ENCODE results near the gene SEC61A1. TPM values are rescaled to one million over a fixed set of nuclear protein-coding genes. Genes with fewer than 3 reads are reported as not detected.
A peak's percentile ranks its signal among the peaks of the same experiment; 100 is the strongest.

SEC61A1 gene
- total RNA-seq: 100 to 1,000 TPM; 120 to 187 (median 151) TPM
- long read RNA-seq, transcript SEC61A1-201 (12 exons, 3,635 nt): major isoform, 7 of 18 reads
- long read RNA-seq, partial matches to known transcripts: 2 of 18 reads
- long read RNA-seq, other reads (novel, unspliced or antisense): 9 of 18 reads

- ATAC-seq: peak; percentile 89 to 96 (median 94)
- no CpG with 5 or more reads among the region's 90 CpGs for WGBS (ENCODE audit: insufficient coverage, low coverage, low lambda C conversion rate, missing lambda C conversion rate)
- Histone ChIP-seq H3K4me1 (peaks cover 0 to 42% (median 14%) of the 10 kb centered on the region in 4 donors), H3K27ac (peak within 1 kb of the TSS; percentile 75 to 90 (median 77)), H3K36me3 (peaks cover 0 to 25% (median 14%) of the 10 kb centered on the region in 4 donors), H3K27me3 (no peaks in the 10 kb centered on the region), H3K4me3 (peak within 1 kb of the TSS; percentile 88 to 99 (median 95)), H3K9me3 (no peaks in the 10 kb centered on the region)
- intact Hi-C loops (cut with DNase I): no loop called here
- TF ChIP-seq CTCF (IDR thresholded peaks at IDR 0.05) (peak in 1 of 4 donors; percentile 5), POLR2A (IDR thresholded peaks at IDR 0.05) (peak; percentile 92)
- DNase-seq: peak; percentile 96
These were observed at the start of gene SEC61A1 for GRCh38 chr3:128051837-128052594. Gene SEC61A1, plus strand, starts transcription at chr3:128052437. Its CDS starts 116 bp downstream, at chr3:128052553.

- peak; percentile 79 to 86 (median 84) for ATAC-seq
- intact Hi-C loops (cut with DNase I): no loop called here
These were observed 47.6 kb upstream of the SEC61A1 start for GRCh38 chr3:128004661-128005060.

DNA sequence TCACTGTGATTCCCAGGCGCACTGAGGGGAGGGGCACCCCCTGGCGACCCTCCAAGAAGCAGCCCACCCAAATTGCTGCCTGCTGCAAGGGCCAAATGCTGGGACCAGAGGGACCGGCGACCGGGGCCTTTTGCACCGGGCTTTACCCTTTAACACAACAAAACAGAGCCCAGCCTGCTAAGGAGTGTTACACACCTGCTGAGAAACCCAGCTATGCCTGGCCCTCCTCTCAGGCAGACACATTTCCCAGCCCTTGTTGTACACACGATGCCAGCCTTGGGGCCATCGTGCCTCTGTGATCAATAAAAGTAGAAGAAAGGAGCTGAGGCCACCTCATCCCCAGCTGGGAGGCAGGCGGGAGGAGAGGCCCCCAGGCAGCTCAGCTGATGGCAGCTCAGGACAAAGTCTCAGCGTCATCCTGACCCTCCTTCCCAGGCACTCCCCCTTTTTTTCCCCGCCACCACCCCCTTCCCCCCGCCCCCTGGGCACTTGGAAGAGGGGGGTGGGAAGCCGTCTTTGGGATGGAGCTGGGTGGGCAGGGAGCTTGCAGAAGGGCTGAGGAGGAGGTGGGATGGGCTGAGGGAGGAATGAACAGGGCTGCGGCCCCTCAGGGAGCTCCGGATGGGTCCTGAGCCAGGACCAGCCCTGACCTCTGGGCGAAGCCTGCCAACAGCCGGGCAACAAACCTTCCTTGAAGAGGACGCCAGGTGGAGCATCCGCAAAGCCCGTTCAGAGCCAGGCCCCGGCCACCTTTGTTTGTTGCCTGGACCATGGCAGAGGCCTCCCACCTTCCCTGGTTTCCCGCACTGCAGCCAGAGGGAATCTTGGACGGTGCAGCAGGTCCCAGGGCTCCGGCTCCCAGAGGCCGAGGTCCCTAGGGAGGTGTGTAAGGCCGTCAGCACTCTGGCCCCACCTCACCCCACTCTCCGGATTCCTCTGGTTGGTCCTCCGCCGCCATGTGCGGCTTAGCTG is 45.9 kb upstream of the SEC61A1 start:
- Histone ChIP-seq H3K4me1 (peaks cover 0 to 34% (median 15%) of the 10 kb centered on the region in 4 donors), H3K4me3 (no peak overlapping the region), H3K9me3 (no peaks in the 10 kb centered on the region), H3K27me3 (no peaks in the 10 kb centered on the region), H3K36me3 (no peaks in the 10 kb centered on the region), H3K27ac (no peak overlapping the region)
- TF ChIP-seq POLR2A (IDR thresholded peaks at IDR 0.05) (no peak), CTCF (IDR thresholded peaks at IDR 0.05) (no peak)
- intact Hi-C loops (cut with DNase I): no loop called here
- WGBS (ENCODE audit: insufficient coverage, low coverage, low lambda C conversion rate, missing lambda C conversion rate): 58% methylated on average over 13 of the region's 30 CpGs
- ATAC-seq (no peak), DNase-seq (no peak)

More at GRCh38 chr3:128004661-128005060, 47.6 kb upstream of the SEC61A1 start:
- DNase-seq: peak; percentile 58 to 76 (median 71)
- H3K4me3 ChIP-seq: no peak overlapping the region
- H3K27me3 ChIP-seq: no peaks in the 10 kb centered on the region
- no peaks in the 10 kb centered on the region for H3K36me3 ChIP-seq
- TF ChIP-seq POLR2A (IDR thresholded peaks at IDR 0.05) (no peak), CTCF (IDR thresholded peaks at IDR 0.05) (no peak)
- H3K4me1 ChIP-seq: peaks cover 0 to 29% (median 10%) of the 10 kb centered on the region in 4 donors
- 31% methylated on average over 3 of the region's 8 CpGs for WGBS (ENCODE audit: insufficient coverage, low coverage, low lambda C conversion rate, missing lambda C conversion rate)
- no peak overlapping the region for H3K27ac ChIP-seq
- no peaks in the 10 kb centered on the region for H3K9me3 ChIP-seq

- no peak for TF ChIP-seq POLR2A (IDR thresholded peaks at IDR 0.05)
- no peak for TF ChIP-seq CTCF (IDR thresholded peaks at IDR 0.05)
- ATAC-seq: no peak
- DNase-seq: no peak
- intact Hi-C loops (cut with DNase I): no loop called here
- WGBS (ENCODE audit: insufficient coverage, low coverage, low lambda C conversion rate, missing lambda C conversion rate): 59% methylated on average over 10 of the region's 11 CpGs
- H3K27ac ChIP-seq: no peak overlapping the region
- H3K9me3 ChIP-seq: no peaks in the 10 kb centered on the region
- no peaks in the 10 kb centered on the region for H3K27me3 ChIP-seq
- no peak overlapping the region for H3K4me3 ChIP-seq
- peaks cover 0 to 34% (median 16%) of the 10 kb centered on the region in 4 donors for H3K4me1 ChIP-seq
- H3K36me3 ChIP-seq: no peaks in the 10 kb centered on the region
These were observed 45.2 kb upstream of the SEC61A1 start for GRCh38 chr3:128007033-128007424.
